Peyer's patch (tissue), 4 donors: ENCODE measurements around the gene KRT4. TPM values are rescaled to one million over a fixed set of nuclear protein-coding genes. Genes with fewer than 3 reads are reported as not detected.

Experiments
- DNase-seq, 3 donors: peaks; one replicate each; pipeline ENCODE4 v3.0.0-alpha.2; 2017 to 2019
- H3K27ac ChIP-seq, 4 donors: fragments of 200-600 bp; sonication (generic); one replicate each; pipeline ENCODE4 v1.5.1; 2016 to 2019
- H3K27me3 ChIP-seq, 2 donors: fragments of 200-600 bp; sonication (generic); one replicate each; pipeline ENCODE4 v1.5.1; 2019
- H3K36me3 ChIP-seq, 3 donors: fragments of 200-600 bp; sonication (generic); one replicate each; pipeline ENCODE4 v1.5.1; 2016 to 2019
- H3K4me1 ChIP-seq, 4 donors: fragments of 200-600 bp; sonication (generic); one replicate each; pipeline ENCODE4 v1.5.1; 2016 to 2019
- H3K4me3 ChIP-seq, 4 donors: fragments of 200-600 bp; sonication (generic); 1 replicate in 3 of 4; 2 replicates in 1 of 4; pipeline ENCODE4 v1.5.1; 2016 to 2019; ENCODE audit warnings: mild to moderate bottlenecking in 1 of 4
- H3K9me3 ChIP-seq, 4 donors: fragments of 200-600 bp; sonication (generic); one replicate each; pipeline ENCODE4 v1.5.1; 2016 to 2019; ENCODE audit warnings: mild to moderate bottlenecking in 1 of 4
- POLR2A ChIP-seq, 2 donors: fragments of 450-650 bp; IDR thresholded peaks; one replicate each; pipeline ENCODE4 v1.5.1; 2017; ENCODE audit warnings: antibody characterized with exemption in 2 of 2, mild to moderate bottlenecking in 2 of 2, moderate library complexity in 2 of 2
- total RNA-seq, 4 donors: library from RNA; depleted of rRNA; stranded (reverse); fragments of >200 nt; gene quantifications; one replicate each; pipeline ENCODE4 v1.1.0, GENCODE V29; 2016
- TF ChIP-seq, protein P1 (sequence below), 6 experiments: fragments of 450-650 bp in 4 of 6; fragments of 200-600 bp in 2 of 6; sonication (generic) in 1 of 6; IDR thresholded peaks; one replicate each; pipeline ENCODE4 v1.5.1; 2017 to 2019; ENCODE audit warnings: antibody characterized with exemption in 6 of 6, mild to moderate bottlenecking in 3 of 6, moderate library complexity in 1 of 6

Gene KRT4
- total RNA-seq, 4 donors from 2014 or later = not detected

DNA sequence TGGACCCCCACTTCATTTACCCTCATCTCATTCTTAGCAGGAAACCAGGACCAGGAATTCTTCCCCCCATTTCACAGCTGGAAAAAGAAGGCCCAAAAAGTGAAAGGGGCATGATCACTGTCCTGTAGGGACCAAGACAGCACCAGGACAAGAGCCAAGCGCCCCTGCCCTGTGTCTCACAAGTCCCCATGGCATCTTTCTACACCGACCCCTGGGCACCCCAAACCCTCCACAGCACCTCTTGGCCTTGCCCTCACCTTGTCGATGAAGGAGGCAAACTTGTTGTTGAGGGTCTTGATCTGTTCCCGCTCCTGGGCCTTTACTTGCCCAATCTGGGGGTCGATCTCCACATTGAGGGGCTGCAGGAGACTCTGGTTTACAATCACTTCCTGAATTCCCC, 37.5 kb downstream of the KRT4 start:
- no peak overlapping the region for H3K4me3 ChIP-seq
- H3K27me3 ChIP-seq = no peaks in the 10 kb centered on the region
- TF ChIP-seq POLR2A (IDR thresholded peaks at IDR 0.05) = no peak
- TF ChIP-seq, protein P1, sequence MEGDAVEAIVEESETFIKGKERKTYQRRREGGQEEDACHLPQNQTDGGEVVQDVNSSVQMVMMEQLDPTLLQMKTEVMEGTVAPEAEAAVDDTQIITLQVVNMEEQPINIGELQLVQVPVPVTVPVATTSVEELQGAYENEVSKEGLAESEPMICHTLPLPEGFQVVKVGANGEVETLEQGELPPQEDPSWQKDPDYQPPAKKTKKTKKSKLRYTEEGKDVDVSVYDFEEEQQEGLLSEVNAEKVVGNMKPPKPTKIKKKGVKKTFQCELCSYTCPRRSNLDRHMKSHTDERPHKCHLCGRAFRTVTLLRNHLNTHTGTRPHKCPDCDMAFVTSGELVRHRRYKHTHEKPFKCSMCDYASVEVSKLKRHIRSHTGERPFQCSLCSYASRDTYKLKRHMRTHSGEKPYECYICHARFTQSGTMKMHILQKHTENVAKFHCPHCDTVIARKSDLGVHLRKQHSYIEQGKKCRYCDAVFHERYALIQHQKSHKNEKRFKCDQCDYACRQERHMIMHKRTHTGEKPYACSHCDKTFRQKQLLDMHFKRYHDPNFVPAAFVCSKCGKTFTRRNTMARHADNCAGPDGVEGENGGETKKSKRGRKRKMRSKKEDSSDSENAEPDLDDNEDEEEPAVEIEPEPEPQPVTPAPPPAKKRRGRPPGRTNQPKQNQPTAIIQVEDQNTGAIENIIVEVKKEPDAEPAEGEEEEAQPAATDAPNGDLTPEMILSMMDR (IDR thresholded peaks at IDR 0.05) = no peak
- H3K36me3 ChIP-seq = no peaks in the 10 kb centered on the region
- H3K9me3 ChIP-seq = no peaks in the 10 kb centered on the region
- no peak for DNase-seq
- no peak overlapping the region for H3K27ac ChIP-seq
- H3K4me1 ChIP-seq = no peaks in the 10 kb centered on the region

- H3K36me3 ChIP-seq = no peaks in the 10 kb centered on the region
- no peaks in the 10 kb centered on the region for H3K9me3 ChIP-seq
- no peaks in the 10 kb centered on the region for H3K27me3 ChIP-seq
- H3K4me1 ChIP-seq = no peaks in the 10 kb centered on the region
- H3K4me3 ChIP-seq = no peak overlapping the region
- DNase-seq = no peak
- H3K27ac ChIP-seq = no peak overlapping the region
- no peak for TF ChIP-seq POLR2A (IDR thresholded peaks at IDR 0.05)
- TF ChIP-seq, protein P1 (IDR thresholded peaks at IDR 0.05) = no peak
These were observed 39.2 kb downstream of the KRT4 start for GRCh38 chr12:52774629-52775250.

- no peak for DNase-seq
- H3K9me3 ChIP-seq = no peaks in the 10 kb centered on the region
- no peaks in the 10 kb centered on the region for H3K27me3 ChIP-seq
- no peaks in the 10 kb centered on the region for H3K36me3 ChIP-seq
- TF ChIP-seq, protein P1 (IDR thresholded peaks at IDR 0.05) = no peak
- no peak for TF ChIP-seq POLR2A (IDR thresholded peaks at IDR 0.05)
- no peak overlapping the region for H3K4me3 ChIP-seq
- no peaks in the 10 kb centered on the region for H3K4me1 ChIP-seq
- H3K27ac ChIP-seq = no peak overlapping the region
These were observed 41.1 kb downstream of the KRT4 start for GRCh38 chr12:52772772-52773171.

DNA sequence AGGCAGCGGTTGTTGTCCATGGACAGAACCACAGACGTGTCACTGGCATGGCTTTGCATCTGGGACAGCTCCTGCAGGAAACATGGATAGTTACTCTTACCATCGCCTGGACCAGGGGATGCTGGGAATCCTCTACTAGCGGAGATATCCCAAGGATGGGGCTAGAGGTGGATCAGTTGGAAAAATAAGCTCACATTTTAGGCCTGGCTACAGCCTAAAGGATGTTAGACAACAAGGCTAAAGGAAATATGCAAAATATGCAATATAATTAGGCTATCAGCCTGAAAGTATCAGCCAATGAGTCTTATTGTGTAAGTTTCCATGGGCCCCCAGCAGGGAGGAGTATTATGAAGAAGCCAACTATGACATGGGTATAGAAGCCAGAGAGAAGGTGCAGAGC, 41.7 kb downstream of the KRT4 start:
- Histone ChIP-seq H3K27me3 (no peaks in the 10 kb centered on the region), H3K27ac (no peak overlapping the region), H3K4me1 (no peaks in the 10 kb centered on the region), H3K36me3 (no peaks in the 10 kb centered on the region), H3K9me3 (no peaks in the 10 kb centered on the region), H3K4me3 (no peak overlapping the region)
- no peak for TF ChIP-seq POLR2A (IDR thresholded peaks at IDR 0.05)
- TF ChIP-seq, protein P1 (IDR thresholded peaks at IDR 0.05) = no peak
- no peak for DNase-seq

- TF ChIP-seq, protein P1 (IDR thresholded peaks at IDR 0.05) = no peak
- no peak for TF ChIP-seq POLR2A (IDR thresholded peaks at IDR 0.05)
- DNase-seq = no peak
- Histone ChIP-seq H3K9me3 (no peaks in the 10 kb centered on the region), H3K4me1 (no peaks in the 10 kb centered on the region), H3K27ac (no peak overlapping the region), H3K27me3 (no peaks in the 10 kb centered on the region), H3K4me3 (no peak overlapping the region), H3K36me3 (no peaks in the 10 kb centered on the region)
These were observed 42.4 kb downstream of the KRT4 start for GRCh38 chr12:52771505-52771904.

DNA sequence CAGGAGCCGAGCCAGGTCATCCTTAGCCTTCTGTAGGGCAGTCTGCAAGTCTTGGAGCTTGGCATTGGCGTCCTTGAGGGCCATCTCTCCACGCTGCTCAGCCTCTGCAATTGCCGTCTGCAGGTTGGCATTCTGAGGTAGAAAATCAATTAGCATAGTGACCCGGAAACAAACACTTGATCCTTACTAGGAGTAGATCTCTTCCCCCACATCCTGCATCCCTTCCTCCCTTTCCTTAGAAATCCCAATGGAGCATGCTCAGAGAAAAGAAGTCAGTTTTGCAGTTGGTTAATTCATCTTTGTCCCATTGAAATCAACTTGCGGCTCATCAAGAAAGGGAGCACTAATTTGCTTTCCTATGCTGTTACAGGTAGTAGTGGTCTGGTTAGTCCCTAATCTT, 42.8 kb downstream of the KRT4 start:
- DNase-seq = no peak
- TF ChIP-seq, protein P1 (IDR thresholded peaks at IDR 0.05) = no peak
- no peak for TF ChIP-seq POLR2A (IDR thresholded peaks at IDR 0.05)
- Histone ChIP-seq H3K36me3 (no peaks in the 10 kb centered on the region), H3K27me3 (no peaks in the 10 kb centered on the region), H3K4me3 (no peak overlapping the region), H3K4me1 (no peaks in the 10 kb centered on the region), H3K9me3 (no peaks in the 10 kb centered on the region), H3K27ac (no peak overlapping the region)
